ENCODE data around the gene ADARB2. TPM values are rescaled to one million over a fixed set of nuclear protein-coding genes. Genes with fewer than 3 reads are reported as not detected.
"Not testable (repeated sequence)": the region's sequence is repeated elsewhere in the genome, so short reads cannot be mapped to it uniquely, and the experiment has no call there.

ADARB2 gene
- total RNA-seq, 1 donor from 2014 or later, result 1.2 TPM

GRCh38 chr10:1160561-1161314, 576.6 kb downstream of the ADARB2 start:
- Histone ChIP-seq H3K36me3 (no peaks in the 10 kb centered on the region), H3K4me1 (no peaks in the 10 kb centered on the region), H3K4me3 (no peak overlapping the region), H3K27me3 (no peaks in the 10 kb centered on the region), H3K9me3 (no peaks in the 10 kb centered on the region), H3K27ac (no peak overlapping the region)
- TF ChIP-seq CTCF (IDR thresholded peaks at IDR 0.05), result no peak
- intact Hi-C loops (cut with DNase I), result no loop called here
- no peak for ATAC-seq
- peak; percentile 46 for DNase-seq

GRCh38 chr10:1159131-1160061, 577.9 kb downstream of the ADARB2 start:
- DNase-seq (peak; percentile 51), ATAC-seq (no peak)
- Histone ChIP-seq H3K4me3 (no peak overlapping the region), H3K27ac (no peak overlapping the region), H3K9me3 (no peaks in the 10 kb centered on the region), H3K4me1 (no peaks in the 10 kb centered on the region), H3K36me3 (no peaks in the 10 kb centered on the region), H3K27me3 (no peaks in the 10 kb centered on the region)
- TF ChIP-seq CTCF (IDR thresholded peaks at IDR 0.05), result no peak
- intact Hi-C loops (cut with DNase I), result no loop called here

- H3K4me3 ChIP-seq; H3K4me1 ChIP-seq; ATAC-seq; intact Hi-C loops (cut with DNase I); H3K27ac ChIP-seq; H3K36me3 ChIP-seq; DNase-seq; H3K9me3 ChIP-seq; H3K27me3 ChIP-seq: not testable (repeated sequence)
Measured at GRCh38 chr10:1158536-1158935, 578.8 kb downstream of the ADARB2 start.

GRCh38 chr10:1158066-1158465, 579.3 kb downstream of the ADARB2 start:
- Histone ChIP-seq H3K27ac (no peak overlapping the region), H3K4me3 (no peak overlapping the region), H3K36me3 (no peaks in the 10 kb centered on the region), H3K4me1 (no peaks in the 10 kb centered on the region), H3K9me3 (no peaks in the 10 kb centered on the region), H3K27me3 (no peaks in the 10 kb centered on the region)
- intact Hi-C loops (cut with DNase I), result no loop called here
- ATAC-seq, result no peak
- no peak for DNase-seq
- no peak for TF ChIP-seq CTCF (IDR thresholded peaks at IDR 0.05)

GRCh38 chr10:1157615-1157933, 579.8 kb downstream of the ADARB2 start:
- H3K36me3 ChIP-seq, result no peaks in the 10 kb centered on the region
- no peak for TF ChIP-seq CTCF (IDR thresholded peaks at IDR 0.05)
- no peak overlapping the region for H3K27ac ChIP-seq
- ATAC-seq (no peak), DNase-seq (no peak)
- H3K9me3 ChIP-seq, result no peaks in the 10 kb centered on the region
- H3K4me3 ChIP-seq, result no peak overlapping the region
- intact Hi-C loops (cut with DNase I), result no loop called here
- no peaks in the 10 kb centered on the region for H3K27me3 ChIP-seq
- no peaks in the 10 kb centered on the region for H3K4me1 ChIP-seq
